Nucleus accumbens (tissue), 56 donors: ENCODE results near the gene HNRNPH3.

Experiments
- DNase-seq, 56 donors: peaks; one replicate each; lab custom pipeline; 2025; lab: John Stamatoyannopoulos, UW

Gene HNRNPH3

GRCh38 chr10:68330852-68331454 is 911 bp upstream of the HNRNPH3 start:
- DNase-seq = peak in 41 of 56 donors; percentile 6 to 73 (median 48)

GRCh38 chr10:68332259-68333057 is 594 bp downstream of the HNRNPH3 start, which contains the start of gene PBLD:
PBLD (minus strand) TSS chr10:68332928; CDS start chr10:68306844, 26,084 bp downstream.
- DNase-seq = peak in 55 of 56 donors; percentile 7 to 85 (median 70)

- DNase-seq = no peak
Observed at GRCh38 chr10:68333058-68333395, 1.2 kb downstream of the HNRNPH3 start.

- peak in 1 of 56 donors; percentile 5 for DNase-seq
Observed at GRCh38 chr10:68333440-68334431, 1.9 kb downstream of the HNRNPH3 start.

- no peak for DNase-seq
Observed at GRCh38 chr10:68334672-68335467, 3.0 kb downstream of the HNRNPH3 start.

- no peak for DNase-seq
Observed at GRCh38 chr10:68336754-68337351, 5.0 kb downstream of the HNRNPH3 start.

- peak in 2 of 56 donors; percentile 5 to 13 for DNase-seq
Observed at GRCh38 chr10:68340358-68341080, 8.7 kb downstream of the HNRNPH3 start.

GRCh38 chr10:68342909-68343516 is 11.1 kb downstream of the HNRNPH3 start:
- DNase-seq = no peak

- no peak for DNase-seq
Observed at GRCh38 chr10:68345621-68346020, 13.8 kb downstream of the HNRNPH3 start.

GRCh38 chr10:68346774-68347173 is 14.9 kb downstream of the HNRNPH3 start:
- DNase-seq = no peak

GRCh38 chr10:68348265-68348741 is 16.4 kb downstream of the HNRNPH3 start:
- peak in 9 of 56 donors; percentile 2 to 41 (median 7) for DNase-seq

- DNase-seq = no peak
Observed at GRCh38 chr10:68353537-68353936, 21.7 kb downstream of the HNRNPH3 start.

- no peak for DNase-seq
Observed at GRCh38 chr10:68359189-68359588, 27.3 kb downstream of the HNRNPH3 start.

GRCh38 chr10:68362590-68362989 is 30.7 kb downstream of the HNRNPH3 start:
- DNase-seq = peak in 3 of 56 donors; percentile 5 to 13 (median 6)

- DNase-seq = no peak
Observed at GRCh38 chr10:68364101-68364886, 32.4 kb downstream of the HNRNPH3 start.

GRCh38 chr10:68365611-68366010 is 33.7 kb downstream of the HNRNPH3 start:
- DNase-seq = no peak

GRCh38 chr10:68366600-68366999 is 34.7 kb downstream of the HNRNPH3 start:
- no peak for DNase-seq
